Measurements from ENCODE around the gene NOD1.

The NOD1 gene

GRCh38 chr7:30436518-30436917 is 42.1 kb downstream of the NOD1 start:
- peaks cover 0 to 18% of the 10 kb centered on the region in 2 experiments; a peak in 2 of 3 replicates for H3K36me3 ChIP-seq (ENCODE audit: control insufficient read depth in 2 of 2, insufficient read depth in 1 of 2, low read length in 2 of 2)
- no peaks in the 10 kb centered on the region for H3K9me3 ChIP-seq (ENCODE audit: control insufficient read depth, insufficient read depth, low read depth, low read length)
- ChIA-PET CTCF (no interaction called here), POLR2A (no interaction called here)
- H3K4me3 ChIP-seq (ENCODE audit: low read depth, low read length) = no peak overlapping the region
- TF ChIP-seq ZNF670 (tag by site-specific recombination; IDR thresholded peaks at IDR 0.05; ENCODE audit: low read depth) = no peak
- no peak for TF ChIP-seq ZFP41 (tag by site-specific recombination; IDR thresholded peaks at IDR 0.05; ENCODE audit: borderline replicate concordance)
- no peak for TF ChIP-seq SCRT2 (tag by site-specific recombination; IDR thresholded peaks at IDR 0.05)
- TF ChIP-seq, protein P1, sequence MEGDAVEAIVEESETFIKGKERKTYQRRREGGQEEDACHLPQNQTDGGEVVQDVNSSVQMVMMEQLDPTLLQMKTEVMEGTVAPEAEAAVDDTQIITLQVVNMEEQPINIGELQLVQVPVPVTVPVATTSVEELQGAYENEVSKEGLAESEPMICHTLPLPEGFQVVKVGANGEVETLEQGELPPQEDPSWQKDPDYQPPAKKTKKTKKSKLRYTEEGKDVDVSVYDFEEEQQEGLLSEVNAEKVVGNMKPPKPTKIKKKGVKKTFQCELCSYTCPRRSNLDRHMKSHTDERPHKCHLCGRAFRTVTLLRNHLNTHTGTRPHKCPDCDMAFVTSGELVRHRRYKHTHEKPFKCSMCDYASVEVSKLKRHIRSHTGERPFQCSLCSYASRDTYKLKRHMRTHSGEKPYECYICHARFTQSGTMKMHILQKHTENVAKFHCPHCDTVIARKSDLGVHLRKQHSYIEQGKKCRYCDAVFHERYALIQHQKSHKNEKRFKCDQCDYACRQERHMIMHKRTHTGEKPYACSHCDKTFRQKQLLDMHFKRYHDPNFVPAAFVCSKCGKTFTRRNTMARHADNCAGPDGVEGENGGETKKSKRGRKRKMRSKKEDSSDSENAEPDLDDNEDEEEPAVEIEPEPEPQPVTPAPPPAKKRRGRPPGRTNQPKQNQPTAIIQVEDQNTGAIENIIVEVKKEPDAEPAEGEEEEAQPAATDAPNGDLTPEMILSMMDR (tag by site-specific recombination; IDR thresholded peaks at IDR 0.05) = no peak
- TF ChIP-seq ZFP69B (tag by site-specific recombination; IDR thresholded peaks at IDR 0.05) = no peak
- no peak for TF ChIP-seq ZNF626 (tag by site-specific recombination; IDR thresholded peaks at IDR 0.05)
- TF ChIP-seq ZNF16 (tag by site-specific recombination; IDR thresholded peaks at IDR 0.05; ENCODE audit: low read depth) = no peak
- no peak overlapping the region for H3K27ac ChIP-seq (ENCODE audit: extremely low read depth, low read depth, low read length)
- no peaks in the 10 kb centered on the region for H3K4me1 ChIP-seq (ENCODE audit: control insufficient read depth, insufficient read depth, low read length)

- Histone ChIP-seq H3K36me3 (ENCODE audit: control insufficient read depth in 2 of 2, insufficient read depth in 1 of 2, low read length in 2 of 2) (peaks cover 0 to 18% of the 10 kb centered on the region in 2 experiments; a peak in 2 of 3 replicates), H3K9me3 (ENCODE audit: control insufficient read depth, insufficient read depth, low read depth, low read length) (no peaks in the 10 kb centered on the region), H3K4me3 (ENCODE audit: low read depth, low read length) (no peak overlapping the region), H3K27ac (ENCODE audit: extremely low read depth, low read depth, low read length) (no peak overlapping the region), H3K4me1 (ENCODE audit: control insufficient read depth, insufficient read depth, low read length) (no peaks in the 10 kb centered on the region)
- ChIA-PET POLR2A (no interaction called here), CTCF (no interaction called here)
- no peak for TF ChIP-seq ZNF768 (tag by site-specific recombination; IDR thresholded peaks at IDR 0.05)
- TF ChIP-seq ZNF202 (tag by site-specific recombination; IDR thresholded peaks at IDR 0.05; ENCODE audit: borderline replicate concordance) = no peak
- no peak for TF ChIP-seq GLIS2 (tag by site-specific recombination; IDR thresholded peaks at IDR 0.05)
- TF ChIP-seq ZNF341 (tag by site-specific recombination; IDR thresholded peaks at IDR 0.05; ENCODE audit: low read depth) = no peak
- TF ChIP-seq TRIM28 (IDR thresholded peaks at IDR 0.05; ENCODE audit: borderline replicate concordance, low read length) = no peak
- no peak for TF ChIP-seq ZNF626 (tag by site-specific recombination; IDR thresholded peaks at IDR 0.05)
- TF ChIP-seq ZNF19 (tag by site-specific recombination; IDR thresholded peaks at IDR 0.05; ENCODE audit: low read depth) = no peak
- no peak for TF ChIP-seq ZNF571 (tag by site-specific recombination; IDR thresholded peaks at IDR 0.05)
- no peak for TF ChIP-seq ZNF239 (tag by site-specific recombination; IDR thresholded peaks at IDR 0.05)
- TF ChIP-seq MZF1 (tag by site-specific recombination; IDR thresholded peaks at IDR 0.05; ENCODE audit: borderline replicate concordance) = no peak
- TF ChIP-seq BCL11A (tag by site-specific recombination; IDR thresholded peaks at IDR 0.05; ENCODE audit: low read depth) = no peak
These were observed 42.5 kb downstream of the NOD1 start for GRCh38 chr7:30436046-30436445.

GRCh38 chr7:30434140-30434799 is 44.3 kb downstream of the NOD1 start:
- peaks cover 0 to 18% of the 10 kb centered on the region in 2 experiments; a peak in 2 of 3 replicates for H3K36me3 ChIP-seq (ENCODE audit: control insufficient read depth in 2 of 2, insufficient read depth in 1 of 2, low read length in 2 of 2)
- TF ChIP-seq ZNF529 (tag by site-specific recombination; IDR thresholded peaks at IDR 0.05; ENCODE audit: insufficient replicate concordance) (no peak), GLI2 (tag by site-specific recombination; IDR thresholded peaks at IDR 0.05; ENCODE audit: borderline replicate concordance, low read depth) (no peak), ZNF140 (tag by site-specific recombination; IDR thresholded peaks at IDR 0.05) (no peak)
- TF ChIP-seq, protein P2, sequence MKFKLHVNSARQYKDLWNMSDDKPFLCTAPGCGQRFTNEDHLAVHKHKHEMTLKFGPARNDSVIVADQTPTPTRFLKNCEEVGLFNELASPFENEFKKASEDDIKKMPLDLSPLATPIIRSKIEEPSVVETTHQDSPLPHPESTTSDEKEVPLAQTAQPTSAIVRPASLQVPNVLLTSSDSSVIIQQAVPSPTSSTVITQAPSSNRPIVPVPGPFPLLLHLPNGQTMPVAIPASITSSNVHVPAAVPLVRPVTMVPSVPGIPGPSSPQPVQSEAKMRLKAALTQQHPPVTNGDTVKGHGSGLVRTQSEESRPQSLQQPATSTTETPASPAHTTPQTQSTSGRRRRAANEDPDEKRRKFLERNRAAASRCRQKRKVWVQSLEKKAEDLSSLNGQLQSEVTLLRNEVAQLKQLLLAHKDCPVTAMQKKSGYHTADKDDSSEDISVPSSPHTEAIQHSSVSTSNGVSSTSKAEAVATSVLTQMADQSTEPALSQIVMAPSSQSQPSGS (tag by site-specific recombination; IDR thresholded peaks at IDR 0.05; ENCODE audit: low read depth) = no peak
- H3K4me3 ChIP-seq (ENCODE audit: low read depth, low read length) = no peak overlapping the region
- H3K27ac ChIP-seq (ENCODE audit: extremely low read depth, low read depth, low read length) = no peak overlapping the region
- no peaks in the 10 kb centered on the region for H3K9me3 ChIP-seq (ENCODE audit: control insufficient read depth, insufficient read depth, low read depth, low read length)
- ChIA-PET POLR2A (no interaction called here), CTCF (no interaction called here)
- no peaks in the 10 kb centered on the region for H3K4me1 ChIP-seq (ENCODE audit: control insufficient read depth, insufficient read depth, low read length)

Measured in HEK293 (cell line).